ENCODE data around the gene MPP2.

Gene MPP2

DNA sequence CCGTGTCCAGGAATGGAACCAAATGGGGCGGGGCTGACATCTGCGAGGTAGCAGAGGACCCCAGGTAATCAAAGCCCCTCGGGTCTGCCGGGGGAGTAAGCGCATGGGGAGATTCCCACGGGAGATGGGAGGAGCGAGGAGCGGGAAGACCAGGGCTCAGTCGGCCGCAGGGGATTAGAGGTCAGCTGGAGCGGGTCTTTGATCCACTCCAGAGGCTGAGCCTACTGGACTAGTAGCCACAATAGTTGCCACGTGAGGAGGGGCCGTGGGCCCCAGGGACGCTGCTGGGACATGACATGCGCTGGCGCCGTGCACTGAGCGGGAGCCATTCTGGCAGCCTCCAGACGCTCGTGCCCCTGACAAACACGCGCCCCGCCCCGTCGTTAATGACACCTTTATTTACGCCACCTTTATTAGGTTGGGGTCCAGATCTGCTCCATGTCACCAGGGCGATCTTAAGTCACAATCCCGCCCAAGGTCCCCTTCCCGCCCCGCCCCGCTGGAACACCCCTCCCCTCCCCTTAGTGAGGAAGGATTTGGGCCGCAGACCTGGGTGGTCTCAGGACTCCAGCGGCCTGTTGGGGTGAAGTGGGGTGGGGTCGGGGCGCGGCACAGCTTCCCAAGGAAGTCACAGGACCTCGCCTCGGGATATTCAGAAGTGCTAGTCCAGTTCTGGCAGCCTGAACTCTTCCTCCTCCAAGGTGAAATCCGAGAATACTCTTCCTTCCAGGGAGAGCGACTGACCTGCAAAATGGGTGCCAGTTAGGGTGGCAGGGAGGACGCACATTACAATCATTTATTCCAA, 19.9 kb upstream of the MPP2 start:
- Mint-ChIP-seq H3K36me3 (ENCODE audit: low read depth) (no peaks in the 10 kb centered on the region), H3K9me3 (peaks cover 8% of the 10 kb centered on the region), H3K27me3 (ENCODE audit: low read depth, poor library complexity) (peaks cover 62% of the 10 kb centered on the region), H3K4me1 (peaks cover 48% of the 10 kb centered on the region), H3K4me3 (peak overlapping the region; percentile 77), H3K27ac (no peak overlapping the region)
- no peak for DNase-seq
- TF ChIP-seq, protein P1, sequence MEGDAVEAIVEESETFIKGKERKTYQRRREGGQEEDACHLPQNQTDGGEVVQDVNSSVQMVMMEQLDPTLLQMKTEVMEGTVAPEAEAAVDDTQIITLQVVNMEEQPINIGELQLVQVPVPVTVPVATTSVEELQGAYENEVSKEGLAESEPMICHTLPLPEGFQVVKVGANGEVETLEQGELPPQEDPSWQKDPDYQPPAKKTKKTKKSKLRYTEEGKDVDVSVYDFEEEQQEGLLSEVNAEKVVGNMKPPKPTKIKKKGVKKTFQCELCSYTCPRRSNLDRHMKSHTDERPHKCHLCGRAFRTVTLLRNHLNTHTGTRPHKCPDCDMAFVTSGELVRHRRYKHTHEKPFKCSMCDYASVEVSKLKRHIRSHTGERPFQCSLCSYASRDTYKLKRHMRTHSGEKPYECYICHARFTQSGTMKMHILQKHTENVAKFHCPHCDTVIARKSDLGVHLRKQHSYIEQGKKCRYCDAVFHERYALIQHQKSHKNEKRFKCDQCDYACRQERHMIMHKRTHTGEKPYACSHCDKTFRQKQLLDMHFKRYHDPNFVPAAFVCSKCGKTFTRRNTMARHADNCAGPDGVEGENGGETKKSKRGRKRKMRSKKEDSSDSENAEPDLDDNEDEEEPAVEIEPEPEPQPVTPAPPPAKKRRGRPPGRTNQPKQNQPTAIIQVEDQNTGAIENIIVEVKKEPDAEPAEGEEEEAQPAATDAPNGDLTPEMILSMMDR (IDR thresholded peaks at IDR 0.05), result no peak

DNA sequence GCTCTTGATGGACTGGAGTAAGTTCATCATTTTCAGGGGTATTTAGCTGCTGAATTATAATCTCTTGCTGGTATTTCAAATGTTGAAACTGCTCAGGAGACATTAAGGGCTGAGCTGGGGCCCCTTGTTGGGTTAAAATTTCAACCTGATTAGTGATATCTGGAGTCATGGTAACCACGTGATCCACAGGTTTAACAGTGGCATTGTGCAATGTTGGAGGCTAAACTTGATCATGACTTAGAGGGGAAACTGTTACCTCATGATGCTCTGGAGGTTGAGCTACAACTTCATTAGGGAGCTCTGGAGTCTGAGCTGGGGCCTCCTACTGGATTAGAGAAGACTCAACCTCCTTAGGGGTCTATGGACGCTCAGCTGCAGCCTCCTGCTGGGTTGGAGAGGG, 17.2 kb upstream of the MPP2 start:
- peaks cover 42% of the 10 kb centered on the region for H3K4me1 Mint-ChIP-seq
- no peak for DNase-seq
- H3K9me3 Mint-ChIP-seq, result peaks cover 8% of the 10 kb centered on the region
- no peaks in the 10 kb centered on the region for H3K36me3 Mint-ChIP-seq (ENCODE audit: low read depth)
- no peak overlapping the region for H3K27ac Mint-ChIP-seq
- TF ChIP-seq, protein P1 (IDR thresholded peaks at IDR 0.05), result no peak
- no peak overlapping the region for H3K4me3 Mint-ChIP-seq
- peaks cover 54% of the 10 kb centered on the region for H3K27me3 Mint-ChIP-seq (ENCODE audit: low read depth, poor library complexity)

DNA sequence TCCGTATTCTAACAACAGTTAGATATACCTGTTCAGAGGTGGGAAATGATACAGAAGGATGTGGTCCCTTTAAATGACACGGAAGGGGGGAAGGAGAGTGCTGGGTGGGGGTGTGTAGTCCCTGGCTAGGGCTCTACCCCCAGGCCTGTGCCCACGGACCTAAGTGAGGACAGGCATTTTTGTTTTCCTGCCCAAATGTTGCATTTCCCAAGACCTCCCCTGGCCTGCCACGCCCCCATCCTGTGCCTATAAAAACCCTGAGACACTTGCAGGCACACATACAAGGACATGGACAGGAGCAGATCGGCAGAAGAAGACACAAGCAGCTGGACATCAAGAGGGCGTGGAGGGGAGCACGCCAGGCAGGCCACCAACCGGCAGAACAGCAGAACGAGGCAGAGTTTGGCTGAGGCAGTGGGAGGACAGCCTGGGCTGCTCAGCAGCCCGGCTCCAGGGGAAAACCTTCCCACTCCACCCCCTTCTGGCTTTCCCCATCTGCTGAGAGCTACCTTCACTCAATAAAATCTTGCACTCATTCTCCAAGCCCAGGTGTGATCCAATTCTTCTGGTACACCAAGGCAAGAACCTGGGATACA, 13.3 kb upstream of the MPP2 start:
- Mint-ChIP-seq H3K4me3 (no peak overlapping the region), H3K4me1 (peaks cover 25% of the 10 kb centered on the region), H3K27ac (no peak overlapping the region), H3K36me3 (ENCODE audit: low read depth) (no peaks in the 10 kb centered on the region), H3K9me3 (no peaks in the 10 kb centered on the region), H3K27me3 (ENCODE audit: low read depth, poor library complexity) (peaks cover 46% of the 10 kb centered on the region)
- no peak for DNase-seq
- TF ChIP-seq, protein P1 (IDR thresholded peaks at IDR 0.05), result no peak

DNA sequence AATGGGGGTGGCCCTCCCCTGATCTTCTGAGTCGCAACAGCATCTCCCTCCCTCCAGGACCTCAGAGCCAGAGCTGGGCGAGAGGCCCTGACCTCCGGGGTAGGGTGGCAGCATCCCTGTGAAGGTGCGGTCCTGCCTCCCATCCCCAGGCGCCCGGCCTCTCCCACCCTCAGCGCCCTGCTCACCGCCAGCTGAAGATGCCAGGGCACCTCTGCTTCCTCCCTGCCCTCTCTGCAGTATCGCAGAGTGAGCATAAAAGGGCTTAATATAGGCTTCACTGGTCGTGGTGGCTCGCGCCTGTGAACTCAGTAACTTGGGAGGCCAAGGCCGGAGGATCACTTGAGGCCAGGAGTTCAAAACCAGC, 10.7 kb upstream of the MPP2 start:
- H3K4me1 Mint-ChIP-seq, result peaks cover 25% of the 10 kb centered on the region
- H3K27me3 Mint-ChIP-seq (ENCODE audit: low read depth, poor library complexity), result peaks cover 30% of the 10 kb centered on the region
- no peaks in the 10 kb centered on the region for H3K9me3 Mint-ChIP-seq
- DNase-seq, result no peak
- no peak overlapping the region for H3K4me3 Mint-ChIP-seq
- no peak overlapping the region for H3K27ac Mint-ChIP-seq
- TF ChIP-seq, protein P1 (IDR thresholded peaks at IDR 0.05), result no peak
- no peaks in the 10 kb centered on the region for H3K36me3 Mint-ChIP-seq (ENCODE audit: low read depth)

DNA sequence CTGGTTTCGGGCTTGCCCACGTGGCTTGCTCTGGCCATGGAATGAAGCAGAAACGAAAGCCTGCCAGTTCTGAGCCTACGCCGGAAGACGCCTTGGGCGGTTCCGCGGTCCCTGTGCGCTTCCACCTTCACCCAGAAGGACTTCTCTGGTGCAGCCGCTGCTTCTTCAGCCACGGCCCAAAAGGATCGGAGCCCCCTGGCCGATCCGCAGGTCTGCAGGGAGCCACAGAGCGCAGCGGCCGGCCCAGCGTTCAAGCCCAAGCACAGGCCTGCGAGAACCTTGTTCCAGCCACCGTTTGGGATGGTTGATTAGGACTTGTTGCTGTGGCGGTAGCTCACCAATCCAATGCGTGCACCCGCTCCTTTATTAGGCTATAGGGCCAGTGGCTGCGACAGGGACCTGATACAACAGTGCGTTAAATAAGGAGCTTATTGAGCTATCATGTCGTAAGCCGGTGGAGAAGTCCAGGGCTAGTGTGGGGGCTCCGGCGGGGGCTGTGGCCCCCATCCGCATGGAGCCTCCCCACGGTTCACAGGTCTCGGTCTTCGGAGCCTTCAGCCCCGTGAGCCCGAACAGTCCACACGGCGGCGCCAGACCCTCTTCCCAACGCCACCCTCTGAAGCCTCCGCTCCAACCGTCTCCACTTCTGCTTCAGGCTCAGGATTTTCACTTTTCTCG, 10.2 kb upstream of the MPP2 start:
- H3K36me3 Mint-ChIP-seq (ENCODE audit: low read depth), result no peaks in the 10 kb centered on the region
- H3K4me3 Mint-ChIP-seq, result no peak overlapping the region
- TF ChIP-seq, protein P1 (IDR thresholded peaks at IDR 0.05), result peak; percentile 37
- H3K27ac Mint-ChIP-seq, result no peak overlapping the region
- H3K4me1 Mint-ChIP-seq, result peaks cover 25% of the 10 kb centered on the region
- H3K27me3 Mint-ChIP-seq (ENCODE audit: low read depth, poor library complexity), result peaks cover 29% of the 10 kb centered on the region
- DNase-seq, result peak; percentile 47
- no peaks in the 10 kb centered on the region for H3K9me3 Mint-ChIP-seq

Data from nephron progenitor cell (in vitro differentiated cells).